Neural cell (in vitro differentiated cells): ENCODE data around the gene FRMD4A.

ENCODE experiments used
- CTCF ChIP-seq: fragments of 450-650 bp; IDR thresholded peaks from 2 replicates; pipeline ENCODE4 v1.5.1; 2014; ENCODE audit warnings: antibody characterized with exemption, mild to moderate bottlenecking, moderate library complexity; ENCODE audit not compliant: poor library complexity, severe bottlenecking
- EZH2 ChIP-seq: fragments of 200-600, 300-800 bp; shearing (Covaris generic), sonication (generic); IDR thresholded peaks from 2 replicates; pipeline ENCODE4 v1.6.1; 2014; ENCODE audit warnings: antibody characterized with exemption, low read length, borderline replicate concordance, mild to moderate bottlenecking; ENCODE audit not compliant: insufficient read depth, poor library complexity, severe bottlenecking
- POLR2AphosphoS5 ChIP-seq: IDR thresholded peaks from 2 replicates; pipeline ENCODE4 v1.6.1; 2012
- RAD21 ChIP-seq: fragments of 450-650 bp; conservative IDR thresholded peaks from 2 replicates; pipeline ENCODE4 v1.6.1; 2014; ENCODE audit warnings: antibody characterized with exemption, mild to moderate bottlenecking, moderate library complexity
- REST ChIP-seq: IDR thresholded peaks from 2 replicates; pipeline ENCODE4 v1.6.1; 2012; ENCODE audit warnings: borderline replicate concordance
- SMC3 ChIP-seq: fragments of 450-650 bp; conservative IDR thresholded peaks from 2 replicates; pipeline ENCODE4 v1.6.1; 2014; ENCODE audit warnings: antibody characterized with exemption, mild to moderate bottlenecking, moderate library complexity; ENCODE audit not compliant: poor library complexity
- TAF1 ChIP-seq: IDR thresholded peaks from 2 replicates; pipeline ENCODE4 v1.6.1; 2012; ENCODE audit warnings: low read depth

GRCh38 chr10:13820119-13820963 lies 510.4 kb downstream of the FRMD4A start:
- no peak for TF ChIP-seq CTCF
- no peak for TF ChIP-seq RAD21
- no peak for TF ChIP-seq SMC3
- TF ChIP-seq POLR2AphosphoS5 = no peak
- TF ChIP-seq EZH2 = no peak
- TF ChIP-seq REST = no peak
- no peak for TF ChIP-seq TAF1
